ENCODE results near the gene PLEKHA6.

- no peak for TF ChIP-seq POLR2AphosphoS5 (IDR thresholded peaks at IDR 0.05; ENCODE audit: low read depth)
- TF ChIP-seq CTCF (IDR thresholded peaks at IDR 0.05; ENCODE audit: insufficient read depth, low read length) = no peak
- no peak for TF ChIP-seq REST (IDR thresholded peaks at IDR 0.05; ENCODE audit: insufficient replicate concordance, low read depth)
- no peak for TF ChIP-seq GABPA (IDR thresholded peaks at IDR 0.05; ENCODE audit: low read depth)
- no peak for TF ChIP-seq SPI1 (IDR thresholded peaks at IDR 0.05; ENCODE audit: borderline replicate concordance, low read depth)
These were observed 137.5 kb downstream of the PLEKHA6 start for GRCh38 chr1:204222006-204222763.
